SKM-1 (cell line): ENCODE data around the gene NRP2.
A peak's percentile ranks its signal among the peaks of the same experiment; 100 is the strongest.

Experiments
- DNase-seq: peaks from one replicate; lab custom pipeline; 2025; ENCODE audit not compliant: unreplicated experiment; lab: John Stamatoyannopoulos, UW

Gene NRP2

GRCh38 chr2:205686783-205687640 is 4.7 kb downstream of the NRP2 start:
- no peak for DNase-seq

GRCh38 chr2:205687641-205687956 is 5.3 kb downstream of the NRP2 start:
- DNase-seq, result no peak

GRCh38 chr2:205688417-205689200 is 6.3 kb downstream of the NRP2 start:
- DNase-seq, result no peak

- no peak for DNase-seq
Measured at GRCh38 chr2:205689820-205690219, 7.5 kb downstream of the NRP2 start.

GRCh38 chr2:205692104-205692503 is 9.8 kb downstream of the NRP2 start:
- no peak for DNase-seq

- DNase-seq, result no peak
Measured at GRCh38 chr2:205694256-205694655, 12.0 kb downstream of the NRP2 start.

GRCh38 chr2:205695460-205695991 is 13.2 kb downstream of the NRP2 start:
- DNase-seq, result peak; percentile 63

GRCh38 chr2:205696331-205696926 is 14.1 kb downstream of the NRP2 start:
- no peak for DNase-seq

- no peak for DNase-seq
Measured at GRCh38 chr2:205696927-205697441, 14.7 kb downstream of the NRP2 start.

GRCh38 chr2:205698286-205699268 is 16.3 kb downstream of the NRP2 start:
- DNase-seq, result no peak

- peak; percentile 42 for DNase-seq
Measured at GRCh38 chr2:205699515-205700289, 17.4 kb downstream of the NRP2 start.

GRCh38 chr2:205700331-205701132 is 18.2 kb downstream of the NRP2 start:
- DNase-seq, result peak; percentile 41

GRCh38 chr2:205701509-205701908 is 19.2 kb downstream of the NRP2 start:
- DNase-seq, result no peak

- DNase-seq, result no peak
Measured at GRCh38 chr2:205702576-205702975, 20.3 kb downstream of the NRP2 start.

GRCh38 chr2:205703471-205704126 is 21.3 kb downstream of the NRP2 start:
- DNase-seq, result no peak

- no peak for DNase-seq
Measured at GRCh38 chr2:205704127-205704741, 21.9 kb downstream of the NRP2 start.

- DNase-seq, result no peak
Measured at GRCh38 chr2:205705511-205706349, 23.4 kb downstream of the NRP2 start.
